ENCODE measurements around the gene RETREG1.
"Not testable (repeated sequence)": the region's sequence is repeated elsewhere in the genome, so short reads cannot be mapped to it uniquely, and the experiment has no call there.

RETREG1 gene, protein sequence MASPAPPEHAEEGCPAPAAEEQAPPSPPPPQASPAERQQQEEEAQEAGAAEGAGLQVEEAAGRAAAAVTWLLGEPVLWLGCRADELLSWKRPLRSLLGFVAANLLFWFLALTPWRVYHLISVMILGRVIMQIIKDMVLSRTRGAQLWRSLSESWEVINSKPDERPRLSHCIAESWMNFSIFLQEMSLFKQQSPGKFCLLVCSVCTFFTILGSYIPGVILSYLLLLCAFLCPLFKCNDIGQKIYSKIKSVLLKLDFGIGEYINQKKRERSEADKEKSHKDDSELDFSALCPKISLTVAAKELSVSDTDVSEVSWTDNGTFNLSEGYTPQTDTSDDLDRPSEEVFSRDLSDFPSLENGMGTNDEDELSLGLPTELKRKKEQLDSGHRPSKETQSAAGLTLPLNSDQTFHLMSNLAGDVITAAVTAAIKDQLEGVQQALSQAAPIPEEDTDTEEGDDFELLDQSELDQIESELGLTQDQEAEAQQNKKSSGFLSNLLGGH

DNA sequence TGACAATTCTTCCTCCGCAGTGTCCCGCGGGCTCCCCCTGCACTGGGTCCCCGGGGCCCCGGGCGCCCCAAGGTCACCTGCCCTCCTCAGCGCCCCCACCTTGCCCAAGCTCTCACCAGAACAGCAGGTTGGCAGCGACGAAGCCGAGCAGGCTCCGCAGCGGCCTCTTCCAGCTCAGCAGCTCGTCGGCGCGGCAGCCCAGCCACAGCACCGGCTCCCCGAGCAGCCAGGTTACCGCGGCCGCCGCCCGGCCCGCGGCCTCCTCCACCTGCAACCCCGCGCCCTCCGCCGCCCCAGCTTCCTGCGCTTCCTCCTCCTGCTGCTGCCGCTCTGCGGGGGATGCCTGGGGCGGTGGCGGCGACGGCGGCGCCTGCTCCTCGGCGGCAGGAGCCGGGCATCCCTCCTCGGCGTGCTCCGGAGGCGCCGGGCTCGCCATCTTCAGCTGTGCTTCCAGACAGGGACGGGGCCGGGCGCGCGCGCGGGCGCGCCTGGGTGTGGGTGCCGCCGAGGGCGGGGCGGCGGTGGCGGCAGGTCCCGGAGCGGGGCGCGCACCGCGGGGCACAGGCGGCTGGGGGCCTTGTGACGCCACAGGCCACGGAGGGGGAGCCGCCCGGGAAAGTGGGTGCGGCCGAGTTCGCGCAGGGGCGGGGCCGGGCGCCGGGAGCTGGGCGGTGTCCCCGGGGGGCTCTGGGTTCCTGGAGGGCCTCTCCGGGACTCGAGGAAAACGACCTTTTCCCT, at the start of gene RETREG1:
TSS of gene RETREG1 (minus strand) at position 462 of the 738 bp plus-strand sequence. CDS start at position 436, 26 bp downstream.
- DNase-seq: no peak

DNA sequence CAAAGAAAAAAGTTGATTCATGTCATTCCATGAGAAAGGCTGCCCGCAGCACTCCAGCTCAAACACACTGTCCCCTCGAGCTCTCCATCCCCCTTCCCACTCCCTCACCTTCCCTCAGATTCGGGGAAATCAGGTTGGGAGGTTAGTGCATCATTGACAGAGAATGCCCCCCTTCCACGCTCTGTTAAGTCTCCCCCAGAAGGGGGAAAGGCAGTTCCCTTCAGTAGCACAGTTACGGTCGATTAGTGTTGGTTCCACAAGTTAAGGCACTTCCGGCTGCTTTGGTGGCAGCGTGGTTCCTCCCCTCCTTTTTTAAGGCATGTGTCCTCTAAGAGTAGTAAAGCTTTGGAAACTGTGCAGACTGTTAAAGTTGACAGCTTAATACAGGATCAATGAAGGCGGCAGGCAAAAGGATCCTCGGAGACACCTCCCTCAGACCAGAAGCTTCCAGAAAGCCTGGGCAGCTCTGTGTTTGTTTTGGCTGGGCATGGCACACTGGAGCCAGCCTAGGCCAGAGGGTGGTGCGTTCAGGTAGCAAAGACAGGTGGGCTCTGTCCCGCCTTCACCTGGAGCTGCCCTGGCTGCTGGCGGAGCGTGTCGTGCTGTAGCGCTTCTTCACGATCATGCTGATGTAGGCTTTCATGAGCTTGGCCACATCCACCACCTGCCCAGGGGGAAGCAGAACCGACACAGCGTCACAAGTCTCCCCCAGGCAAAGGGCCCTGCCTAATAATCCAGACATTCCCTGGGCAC, 49.5 kb upstream of the RETREG1 start:
- no peak for DNase-seq

DNA sequence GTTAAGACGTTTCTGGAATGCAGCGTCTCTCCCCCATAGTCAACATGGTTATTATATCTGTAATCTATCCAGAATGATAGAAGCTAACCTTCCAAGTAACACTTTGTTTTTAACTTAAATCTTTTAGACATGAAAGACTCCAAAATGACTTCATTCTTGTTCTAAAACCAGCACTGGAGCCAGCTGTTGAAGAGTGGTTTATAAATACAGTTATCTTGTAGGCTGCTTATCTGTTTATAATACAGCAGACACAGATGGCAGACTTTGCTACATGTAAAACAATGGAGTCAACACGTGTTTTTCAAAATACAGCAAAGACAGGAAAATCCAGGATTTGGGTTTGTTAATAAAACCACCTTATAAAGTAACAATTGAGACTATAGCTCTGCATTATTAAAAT, 48.8 kb upstream of the RETREG1 start:
- no peak for DNase-seq

DNA sequence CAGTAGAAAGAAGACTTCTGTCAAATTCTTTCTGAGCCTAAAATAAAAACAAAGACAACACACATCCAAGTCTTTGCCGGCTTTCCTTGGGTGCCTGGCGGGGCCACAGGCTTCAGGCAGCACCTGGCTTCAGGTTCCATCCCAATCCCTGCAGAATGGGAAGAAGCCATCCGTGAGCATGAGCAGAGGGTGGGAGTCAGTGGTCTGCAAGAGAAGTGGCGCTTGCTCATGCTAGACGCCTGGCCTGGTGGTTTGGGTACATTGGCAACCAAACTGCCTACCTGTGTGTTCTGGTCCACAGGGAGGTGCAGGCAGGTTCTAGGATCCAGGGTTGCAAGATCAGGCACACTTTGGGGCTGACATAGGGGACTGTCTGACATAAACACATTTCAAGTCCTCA, 47.6 kb upstream of the RETREG1 start:
- no peak for DNase-seq

DNA sequence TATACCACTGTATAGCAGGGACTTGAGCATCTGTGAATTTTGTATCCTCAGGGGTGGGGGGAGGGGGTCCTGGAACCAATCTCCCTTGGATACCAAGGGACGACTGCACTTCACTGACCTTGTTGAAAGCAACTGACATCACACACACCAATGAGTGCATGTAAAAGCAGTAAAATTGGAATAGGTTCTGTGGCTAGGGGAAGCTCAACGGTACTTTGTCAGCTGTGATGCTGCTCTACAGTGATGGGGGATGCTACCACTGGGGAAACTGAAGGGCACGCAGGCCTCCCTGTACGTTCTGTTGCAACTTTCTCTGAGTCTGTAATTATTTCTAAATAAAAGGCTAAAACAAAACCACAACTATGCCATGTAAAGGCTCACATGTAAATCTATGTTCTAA, 47.0 kb upstream of the RETREG1 start:
- DNase-seq: no peak

DNA sequence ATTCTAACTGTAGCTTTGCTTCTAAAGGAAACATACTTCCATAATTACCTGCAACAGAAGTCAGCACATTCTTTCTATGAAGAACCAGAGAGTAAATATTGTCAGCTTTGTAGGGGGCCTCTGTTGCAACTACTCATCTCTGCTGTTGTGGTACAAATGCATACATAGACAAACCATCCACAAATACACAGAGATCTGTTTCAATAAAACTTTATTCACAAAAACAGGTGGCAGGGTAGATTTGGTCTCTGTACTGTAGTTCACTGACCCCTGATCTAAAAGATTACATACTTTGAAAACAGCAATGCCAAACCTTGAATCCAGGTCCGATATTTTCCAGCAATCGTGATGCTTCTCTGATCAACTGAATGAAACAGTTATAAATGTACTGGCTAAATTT, 44.9 kb upstream of the RETREG1 start:
- DNase-seq: no peak

DNA sequence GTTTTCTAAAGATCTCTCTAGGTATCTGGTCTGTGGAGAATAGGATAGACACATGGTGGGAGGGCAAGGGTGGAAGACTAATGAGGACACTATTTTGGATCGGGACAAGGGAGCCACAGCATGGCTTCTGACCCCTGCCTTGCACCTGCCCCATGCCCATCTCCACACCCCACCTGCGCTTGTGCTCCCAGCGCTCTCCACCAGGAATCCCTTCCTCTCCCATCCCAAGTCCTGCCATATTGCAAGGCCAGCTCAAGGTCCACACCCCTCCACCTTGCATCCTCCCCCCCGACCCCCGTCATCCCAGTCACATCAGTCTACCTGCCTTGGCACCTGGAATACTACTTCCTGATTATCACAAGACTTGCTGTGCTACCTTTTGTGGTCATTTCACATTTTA, 44.2 kb upstream of the RETREG1 start:
- DNase-seq: no peak

DNA sequence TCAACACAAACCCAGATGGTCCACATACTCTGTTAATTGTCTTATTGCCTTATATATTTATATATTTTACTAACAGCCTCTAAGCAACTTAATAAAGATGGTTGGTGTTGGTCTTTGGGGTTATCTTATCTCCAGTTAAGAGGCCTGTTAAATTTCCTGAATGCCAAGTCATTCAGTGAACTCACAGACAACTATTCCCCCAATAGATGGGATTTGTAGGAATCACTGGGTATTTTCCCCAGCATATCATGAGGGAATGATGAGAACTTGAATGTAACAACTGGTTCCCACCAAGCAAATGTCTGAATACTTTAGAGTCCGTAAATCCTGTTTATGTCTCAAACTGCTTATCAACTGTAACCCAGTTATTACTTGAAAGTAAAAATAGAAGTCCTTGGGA, 42.7 kb upstream of the RETREG1 start:
- DNase-seq: no peak

DNA sequence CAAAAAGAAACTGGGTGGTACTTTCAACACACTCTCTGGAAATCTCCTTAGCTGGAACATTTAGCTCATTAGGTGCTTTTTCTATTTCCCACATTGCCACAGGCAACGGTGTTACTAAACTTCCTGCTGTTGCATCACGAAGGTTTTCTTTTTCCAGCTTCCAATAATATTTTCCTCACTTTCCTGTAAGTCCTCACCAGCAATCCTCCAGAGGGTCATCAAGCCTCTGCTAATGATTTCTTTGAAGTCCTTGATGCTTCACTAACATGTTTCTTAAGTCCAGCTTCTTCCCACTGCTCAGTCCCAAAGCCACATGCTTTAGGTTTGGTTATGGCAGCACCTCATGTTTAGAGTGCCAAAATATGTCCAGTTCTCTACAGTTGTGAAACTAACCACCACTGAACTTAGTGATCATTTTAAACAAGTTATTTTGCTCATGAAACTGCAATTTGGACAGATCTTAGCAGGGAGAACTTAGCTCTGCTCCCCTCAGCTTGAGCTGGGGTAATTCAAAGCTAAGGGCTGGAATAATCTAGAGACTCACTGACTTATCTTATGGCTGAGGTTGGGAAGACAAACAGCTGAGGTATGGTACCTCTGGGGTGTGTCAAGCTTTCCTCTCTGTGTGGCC, 39.9 kb upstream of the RETREG1 start:
- no peak for DNase-seq

DNA sequence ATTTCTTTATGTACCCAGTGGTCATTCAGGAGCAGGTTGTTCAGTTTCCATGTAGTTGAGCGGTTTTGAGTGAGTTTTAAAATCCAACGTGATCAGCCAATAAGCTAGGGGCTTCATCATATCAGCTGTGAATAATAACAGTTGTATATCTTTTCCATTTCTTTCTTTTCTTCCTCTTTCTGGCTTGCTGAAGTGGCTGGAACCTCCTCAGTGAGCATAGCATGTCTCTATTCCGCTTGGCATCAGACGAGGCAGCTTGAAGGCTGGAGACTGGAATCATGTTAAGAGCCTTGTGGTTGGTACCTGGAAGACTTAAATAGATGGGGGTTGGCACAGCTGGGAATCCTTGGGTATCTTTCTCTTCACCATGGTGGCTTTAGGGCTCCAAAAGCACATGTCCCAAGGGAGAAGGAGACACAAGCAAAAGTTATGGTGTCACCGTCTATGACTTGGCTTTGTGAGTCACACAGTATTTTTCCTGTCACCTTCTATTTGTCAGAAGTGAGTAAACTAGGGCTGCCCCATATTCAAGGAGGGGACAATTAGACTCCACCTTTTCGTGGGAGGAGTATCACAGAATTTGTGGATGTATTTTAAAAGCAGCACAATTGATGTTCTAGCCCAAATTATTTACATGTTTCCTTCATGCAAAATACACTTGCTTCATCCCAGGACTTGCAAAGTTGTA, 38.0 kb upstream of the RETREG1 start:
- no peak for DNase-seq

DNA sequence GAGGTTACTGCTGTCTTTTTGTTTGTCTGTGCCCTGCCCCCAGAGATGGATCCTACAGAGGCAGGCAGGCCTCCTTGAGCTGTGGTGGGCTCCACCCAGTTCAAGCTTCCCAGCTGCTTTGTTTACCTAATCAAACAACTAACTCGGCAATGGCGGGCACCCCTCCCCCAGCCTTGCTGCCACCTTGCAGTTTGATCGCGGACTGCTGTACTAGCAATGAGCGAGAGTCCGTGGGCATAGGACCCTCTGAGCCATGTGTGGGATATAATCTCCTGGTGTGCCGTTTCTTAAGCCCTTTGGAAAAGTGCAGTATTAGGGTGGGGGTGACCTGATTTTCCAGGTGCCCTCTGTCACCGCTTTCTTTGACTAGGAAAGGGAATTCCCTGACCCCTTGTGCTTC, 31.9 kb upstream of the RETREG1 start:
- DNase-seq: not testable (repeated sequence)

DNA sequence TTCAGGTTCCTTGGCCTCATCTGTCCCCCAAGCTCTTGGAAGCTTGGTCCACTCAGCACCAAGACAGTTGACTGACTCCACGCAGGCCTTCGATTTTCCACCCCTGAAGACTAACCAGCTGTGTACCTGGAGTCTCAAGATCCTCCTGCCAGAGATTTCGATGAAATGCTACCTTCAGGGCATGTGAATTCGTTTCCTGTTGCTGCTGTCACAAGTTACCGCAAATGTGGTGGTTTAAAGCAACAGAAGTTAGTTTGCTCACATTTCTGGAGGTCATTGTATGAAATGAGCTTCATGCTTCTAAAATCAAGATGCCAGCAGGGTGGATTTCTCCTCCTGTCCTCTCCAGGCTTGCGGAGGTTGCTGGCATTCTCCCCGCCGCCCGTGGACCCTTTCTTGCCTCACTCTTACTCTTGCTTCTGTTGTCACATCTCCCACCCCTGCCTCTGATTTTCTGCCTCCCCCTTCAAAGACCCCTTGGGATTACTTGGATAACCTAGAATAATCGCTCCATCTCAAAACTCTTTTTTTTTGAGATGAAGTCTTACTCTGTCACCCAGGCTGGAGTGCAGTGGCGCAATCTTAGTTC, 27.6 kb upstream of the RETREG1 start:
- DNase-seq: no peak

DNA sequence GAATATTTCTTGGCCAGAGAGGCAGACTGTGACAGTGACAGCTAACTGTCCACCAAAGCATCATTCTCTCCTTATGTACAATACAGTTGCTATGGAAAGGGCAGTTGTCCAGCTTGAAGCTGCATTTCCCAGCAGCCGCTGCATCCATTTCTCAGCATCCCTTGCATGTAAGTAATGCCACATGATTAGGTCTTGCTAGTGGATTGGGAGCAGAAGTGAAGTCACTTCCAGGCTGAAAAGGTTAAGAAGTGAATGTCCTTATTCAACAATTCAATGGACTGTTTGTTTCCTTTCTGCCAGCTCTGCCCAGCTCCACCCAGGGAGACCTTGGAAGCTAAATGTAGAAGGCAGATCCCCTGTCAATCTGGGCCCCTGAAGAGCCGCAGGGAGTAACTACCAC, 26.1 kb upstream of the RETREG1 start:
- DNase-seq: no peak

DNA sequence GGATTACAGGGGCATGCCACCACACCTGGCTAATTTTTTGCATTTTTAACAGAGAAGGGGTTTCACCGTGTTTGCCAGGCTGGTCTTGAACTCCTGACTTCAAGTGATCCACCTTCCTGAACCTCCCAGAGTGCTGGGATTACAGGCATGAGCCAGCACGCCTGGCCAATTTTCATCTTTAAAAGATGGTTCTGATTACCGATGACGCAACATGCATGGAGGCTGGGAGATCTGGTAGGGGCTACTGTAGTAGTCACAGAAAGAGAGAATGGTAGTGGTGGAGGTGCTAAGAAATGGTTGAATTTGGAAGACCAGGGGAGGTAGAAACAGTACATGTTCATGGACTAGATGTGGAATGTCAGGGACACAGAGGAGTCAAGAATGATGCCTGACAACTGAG, 22.4 kb upstream of the RETREG1 start:
- no peak for DNase-seq

DNA sequence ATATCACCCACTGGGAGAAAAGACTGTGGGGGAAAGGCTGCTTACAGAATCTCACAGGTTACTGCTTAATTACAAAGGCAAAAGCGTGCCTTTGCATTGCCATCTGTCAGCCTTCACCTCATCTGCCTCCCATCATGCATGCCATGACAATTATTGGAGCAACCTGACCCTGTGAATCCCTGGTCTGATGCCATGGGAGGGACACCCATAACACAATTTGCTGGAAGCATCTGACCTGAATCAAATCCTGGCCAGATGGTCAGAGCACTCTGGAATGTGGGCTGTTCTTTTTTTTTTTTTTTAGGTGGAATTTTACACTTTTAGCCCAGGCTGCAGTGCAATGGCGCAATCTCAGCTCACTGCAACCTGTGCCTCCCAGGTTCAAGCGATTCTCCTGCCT, 11.6 kb upstream of the RETREG1 start:
- DNase-seq: no peak

DNA sequence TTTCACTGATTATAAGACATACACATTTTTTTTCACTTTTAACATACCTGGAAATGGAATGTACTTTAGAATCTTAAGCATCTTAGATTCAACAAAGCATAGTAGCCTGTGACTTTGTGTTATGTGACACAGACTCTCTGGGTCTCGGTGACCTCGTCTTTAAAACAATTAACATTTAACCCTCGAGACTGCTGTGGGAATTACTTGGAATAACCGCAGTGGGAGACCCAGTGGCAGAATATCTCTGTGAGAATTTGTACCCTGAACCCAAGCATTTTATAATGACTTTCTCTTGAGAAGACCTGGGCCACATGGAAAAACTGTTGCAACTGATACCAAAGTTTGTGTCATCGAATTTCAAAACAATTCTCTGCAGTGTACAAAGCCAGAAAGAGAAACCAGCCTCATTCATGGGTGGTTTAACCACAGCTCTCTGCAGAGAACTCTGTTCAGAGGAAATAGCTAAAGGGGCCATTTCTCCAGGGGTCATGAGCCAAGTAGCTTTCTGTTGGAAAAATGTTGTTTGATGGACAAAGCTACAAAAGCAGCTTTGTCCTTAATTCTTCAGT, 10.0 kb upstream of the RETREG1 start:
- DNase-seq: no peak

DNA sequence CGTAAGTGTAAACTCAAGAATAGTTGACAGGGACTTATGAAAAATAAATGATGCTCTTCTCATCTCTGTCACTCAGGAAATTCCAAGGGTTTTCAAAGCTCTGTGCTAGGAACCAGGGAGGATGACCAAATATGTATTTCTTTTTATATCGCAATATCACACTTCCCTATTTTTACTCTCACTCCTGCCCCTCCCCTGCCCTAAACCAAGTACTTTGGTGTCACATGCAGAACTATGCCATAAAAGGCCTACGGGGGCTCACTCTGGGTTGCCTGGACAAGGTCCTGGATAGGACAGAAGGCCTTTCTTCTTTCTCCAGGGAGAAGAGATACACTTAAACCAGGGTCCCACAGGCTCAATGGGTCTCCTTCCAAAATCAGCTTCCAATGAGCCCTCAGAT, 8.3 kb upstream of the RETREG1 start:
- DNase-seq: no peak

DNA sequence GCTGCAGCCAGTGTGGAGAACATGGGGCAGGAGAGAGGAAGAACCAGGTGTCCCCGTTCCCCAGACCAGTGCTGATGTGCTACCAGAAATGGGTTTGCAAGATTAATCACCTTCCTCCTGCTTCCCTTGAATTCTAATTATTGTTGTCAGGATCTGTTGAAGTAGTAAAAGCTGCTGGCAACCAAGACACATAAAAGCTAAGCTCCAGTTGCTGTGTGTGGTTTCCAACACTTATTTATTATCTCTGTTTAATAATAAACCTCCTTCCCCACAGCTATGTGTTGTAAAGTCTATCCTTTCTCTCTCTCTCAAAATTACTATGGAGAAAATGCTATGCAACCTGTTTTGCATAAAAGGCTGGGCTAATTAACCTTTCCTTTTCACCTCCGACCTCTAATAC, 2.3 kb upstream of the RETREG1 start:
- DNase-seq: no peak

DNA sequence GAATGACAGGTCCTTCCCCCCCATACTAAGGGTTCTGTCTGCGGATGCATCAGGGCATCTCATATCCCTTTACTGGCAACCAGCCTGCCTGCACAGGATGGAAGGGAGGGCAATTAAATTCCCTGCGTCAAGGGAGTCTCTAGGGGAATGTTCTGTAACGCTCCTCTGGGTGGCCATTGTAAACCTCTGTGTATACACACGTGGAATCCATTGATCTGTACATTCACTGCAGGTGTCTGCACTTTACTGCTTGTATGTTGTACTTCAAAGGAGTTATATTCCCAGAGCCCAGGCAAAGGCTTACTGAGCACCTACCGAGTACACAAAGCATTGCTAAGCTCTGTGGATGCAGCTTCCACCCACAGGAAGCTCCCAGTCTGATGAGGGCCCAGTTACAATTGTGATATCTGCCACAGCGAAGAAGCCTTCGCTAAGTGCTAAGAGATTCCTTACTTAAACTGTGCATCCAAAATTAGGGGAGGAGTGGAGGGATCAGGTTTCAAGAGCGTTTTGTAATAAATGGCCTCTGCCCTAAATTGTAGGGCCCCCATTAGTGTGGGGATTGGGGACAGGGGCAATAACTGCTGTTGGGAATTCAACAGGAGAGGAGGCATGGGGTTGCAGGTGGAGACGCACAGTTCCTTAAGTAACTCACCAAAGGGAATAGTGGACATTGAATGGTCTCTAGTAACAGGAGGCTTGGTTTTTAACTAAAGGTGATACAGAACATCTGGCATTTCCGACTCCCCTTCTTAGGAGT, 1.5 kb upstream of the RETREG1 start:
- no peak for DNase-seq

DNA sequence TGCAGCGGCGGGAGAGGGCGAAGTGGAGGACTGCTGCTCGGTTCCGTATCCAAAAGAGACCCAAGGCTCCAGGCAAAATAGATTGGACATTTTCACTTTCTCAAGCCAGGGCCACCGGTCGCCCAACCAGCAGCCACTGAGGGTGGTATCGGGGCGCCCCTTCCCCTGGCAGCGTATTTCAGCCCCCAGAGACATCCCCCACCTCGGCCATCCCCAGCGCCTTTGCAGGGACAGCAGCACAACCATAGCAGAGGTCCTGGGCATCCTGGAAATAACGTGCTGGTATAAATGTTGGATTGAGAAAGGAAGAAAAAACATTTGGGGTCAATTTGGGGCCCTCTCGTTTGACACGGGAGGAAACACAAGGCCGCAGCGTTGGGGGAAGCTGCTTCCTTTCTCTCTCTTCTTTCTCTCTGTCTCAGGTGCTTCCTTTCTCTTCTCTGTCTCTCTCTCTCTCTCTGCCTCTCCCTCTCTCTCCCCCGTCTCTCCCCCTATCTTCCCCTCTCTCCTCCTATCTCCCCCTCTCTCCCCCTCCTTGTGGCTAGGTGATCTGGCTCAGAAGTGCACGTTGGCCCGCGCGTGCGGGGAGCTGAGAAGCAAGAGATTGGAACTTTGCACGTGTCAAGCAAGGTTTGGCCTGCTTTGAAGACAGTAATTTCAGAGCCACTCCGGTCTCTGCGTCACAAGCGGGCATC, 624 bp upstream of the RETREG1 start:
- no peak for DNase-seq
